Testis (tissue), 5 donors: ENCODE measurements around the gene HNF1B. TPM values are rescaled to one million over a fixed set of nuclear protein-coding genes. Genes with fewer than 3 reads are reported as not detected.
A peak's percentile ranks its signal among the peaks of the same experiment; 100 is the strongest.

Source experiments
- DNase-seq: peaks from one replicate; pipeline ENCODE4 v3.0.0-alpha.2; 2019
- H3K27ac ChIP-seq, 2 donors: fragments of 200-600 bp; sonication (generic); one replicate each; pipeline ENCODE4 v1.5.1; 2019
- H3K27me3 ChIP-seq: fragments of 200-600 bp; sonication (generic); one replicate; pipeline ENCODE4 v1.5.1; 2019
- H3K36me3 ChIP-seq: fragments of 200-600 bp; sonication (generic); one replicate; pipeline ENCODE4 v1.5.1; 2017; ENCODE audit warnings: low read depth; ENCODE audit errors: missing control alignments
- H3K4me1 ChIP-seq: fragments of 200-600 bp; sonication (generic); one replicate; pipeline ENCODE4 v1.5.1; 2019
- H3K4me3 ChIP-seq, 2 donors: fragments of 200-600 bp; sonication (generic); one replicate each; pipeline ENCODE4 v1.5.1; 2017 to 2019
- H3K9me3 ChIP-seq: fragments of 200-600 bp; sonication (generic); one replicate; pipeline ENCODE4 v1.5.1; 2017
- CTCF ChIP-seq, 3 experiments: fragments of 450-650 bp in 2 of 3; fragments of 200-600 bp in 1 of 3; sonication (generic) in 1 of 3; IDR thresholded peaks; one replicate each; pipeline ENCODE4 v1.5.1; 2016 to 2019; ENCODE audit warnings: antibody characterized with exemption in 3 of 3, mild to moderate bottlenecking in 2 of 3, moderate library complexity in 1 of 3
- POLR2A ChIP-seq: fragments of 450-650 bp; IDR thresholded peaks from one replicate; pipeline ENCODE4 v1.6.1; 2017; ENCODE audit warnings: antibody characterized with exemption, mild to moderate bottlenecking, moderate library complexity
- WGBS, 2 donors: methylation state at CpG; one replicate each; pipeline ENCODE4 v1.1.5; 2018; 5-methylcytosine and 5-hydroxymethylcytosine counted together
- intact Hi-C: fragments of 100-400 bp; cut with DNase I; formaldehyde crosslinking; loops from one replicate; pipeline ENCODE4 v1.15.1; 2023; ENCODE audit warnings: low total_unique reads
- long read RNA-seq, 2 donors: transcript quantifications; one replicate each; lab custom pipeline, GENCODE V29; 2026
- polyA plus RNA-seq: library from polyadenylated mRNA; stranded (reverse); fragments of 350-450 nt; fragmentation: Illumina TruSeq; extraction: RNeasy Lipid Tissue Mini Kit (QIAGEN cat#74804); gene quantifications from one replicate; pipeline ENCODE4 v1.2.3, GENCODE V29; 2014; ENCODE audit warnings: low read depth, low replicate concordance; ENCODE audit not compliant: insufficient read depth
- total RNA-seq, 2 donors: library from RNA; depleted of rRNA; stranded (reverse); fragments of >200 nt; gene quantifications; one replicate each; pipeline ENCODE4 v1.2.3, GENCODE V29; 2016

Gene HNF1B, protein sequence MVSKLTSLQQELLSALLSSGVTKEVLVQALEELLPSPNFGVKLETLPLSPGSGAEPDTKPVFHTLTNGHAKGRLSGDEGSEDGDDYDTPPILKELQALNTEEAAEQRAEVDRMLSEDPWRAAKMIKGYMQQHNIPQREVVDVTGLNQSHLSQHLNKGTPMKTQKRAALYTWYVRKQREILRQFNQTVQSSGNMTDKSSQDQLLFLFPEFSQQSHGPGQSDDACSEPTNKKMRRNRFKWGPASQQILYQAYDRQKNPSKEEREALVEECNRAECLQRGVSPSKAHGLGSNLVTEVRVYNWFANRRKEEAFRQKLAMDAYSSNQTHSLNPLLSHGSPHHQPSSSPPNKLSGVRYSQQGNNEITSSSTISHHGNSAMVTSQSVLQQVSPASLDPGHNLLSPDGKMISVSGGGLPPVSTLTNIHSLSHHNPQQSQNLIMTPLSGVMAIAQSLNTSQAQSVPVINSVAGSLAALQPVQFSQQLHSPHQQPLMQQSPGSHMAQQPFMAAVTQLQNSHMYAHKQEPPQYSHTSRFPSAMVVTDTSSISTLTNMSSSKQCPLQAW
- 1 to 10 TPM; 2.9 to 3.2 TPM for total RNA-seq
- 6.3 TPM for polyA plus RNA-seq
- long read RNA-seq, donor 1, partial matches to known transcripts, result 0 of 2 reads
- long read RNA-seq, donor 1, other reads (novel, unspliced or antisense), result 0 of 2 reads
- long read RNA-seq, donor 2, result 0 reads

DNA sequence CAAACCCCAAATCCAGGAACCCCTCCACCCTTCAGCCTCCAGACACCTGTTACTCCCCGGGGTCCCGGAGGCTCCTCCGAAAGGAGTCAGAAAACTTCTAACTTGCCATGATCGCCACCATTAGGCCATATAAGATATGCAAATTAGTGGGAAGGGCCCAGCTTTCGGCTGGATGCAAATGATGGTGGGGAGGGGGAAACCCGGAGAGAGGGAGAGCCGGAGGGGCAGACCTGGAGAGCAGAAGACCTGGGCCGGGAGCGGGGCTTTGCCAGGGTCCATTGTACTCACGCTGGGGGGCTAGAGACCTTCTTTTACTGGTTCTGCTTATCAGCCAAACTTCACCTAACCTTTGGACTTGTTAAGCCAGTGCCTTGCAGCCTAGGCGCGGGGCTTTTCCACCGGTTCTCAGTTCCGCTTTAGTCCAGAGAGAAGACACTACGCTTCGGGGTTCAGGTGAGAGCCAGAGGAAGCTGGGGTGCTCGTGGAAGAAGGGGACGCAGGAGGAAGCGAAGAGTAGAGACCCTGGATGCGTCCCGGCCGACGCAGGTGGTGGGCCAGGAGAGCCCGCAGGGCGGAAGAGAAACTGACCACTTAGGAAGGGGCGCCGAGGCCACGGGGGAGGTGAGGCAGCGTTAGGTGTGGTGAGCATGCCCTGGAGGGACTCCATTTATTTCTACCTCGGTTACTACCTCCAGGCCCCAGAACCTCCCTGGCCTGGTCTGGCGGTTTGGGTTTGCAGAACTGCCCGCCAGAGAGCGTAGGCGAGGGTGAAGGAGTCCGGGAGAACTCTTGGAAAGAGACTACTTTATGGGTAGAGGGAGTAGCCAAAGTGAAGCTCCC, at the start of gene HNF1B:
HNF1B (minus strand) TSS at position 99 of the 840 bp plus-strand sequence. CDS start 175 bp downstream, outside the sequence.
- H3K36me3 ChIP-seq, result no peaks in the 10 kb centered on the region
- intact Hi-C loops, result no loop called here
- WGBS, 2 donors, result 7% methylated on average over 18 to 35 of the region's 35 CpGs
- DNase-seq, result no peak
- no peaks in the 10 kb centered on the region for H3K9me3 ChIP-seq
- H3K4me1 ChIP-seq, result peaks cover 18% of the 10 kb centered on the region
- TF ChIP-seq POLR2A (no peak), CTCF (IDR thresholded peaks at IDR 0.05) (no peak)
- H3K4me3 ChIP-seq, result peak within 1 kb of the TSS; percentile 40
- no peak within 1 kb of the TSS for H3K27ac ChIP-seq
- peaks cover 5% of the 10 kb centered on the region for H3K27me3 ChIP-seq

DNA sequence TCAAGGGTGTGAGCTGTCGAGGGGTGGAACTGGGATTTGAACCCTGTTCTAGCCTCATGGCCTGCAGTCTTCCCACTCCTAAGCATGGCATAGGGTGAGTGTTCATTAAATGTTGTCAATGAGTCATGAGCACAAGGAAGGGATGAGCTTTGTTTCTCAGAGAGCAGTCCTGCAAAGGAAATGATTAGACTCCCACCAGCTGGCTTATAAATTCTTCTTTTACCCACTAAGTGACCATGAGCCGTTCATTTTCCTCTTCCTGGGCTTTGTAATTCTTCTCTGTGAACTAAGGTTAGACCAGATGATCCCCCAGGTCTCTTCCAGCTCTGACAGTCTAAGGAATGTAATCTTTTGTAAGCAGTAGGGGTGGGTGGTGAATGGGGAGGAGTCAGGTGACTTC, 47.9 kb upstream of the HNF1B start:
- H3K4me1 ChIP-seq, result no peaks in the 10 kb centered on the region
- no peaks in the 10 kb centered on the region for H3K36me3 ChIP-seq
- TF ChIP-seq CTCF (IDR thresholded peaks at IDR 0.05) (no peak), POLR2A (no peak)
- no peaks in the 10 kb centered on the region for H3K27me3 ChIP-seq
- DNase-seq, result no peak
- WGBS, 2 donors, result 73 to 75% methylated on average over 2 of the region's 2 CpGs
- H3K27ac ChIP-seq, result no peak overlapping the region
- no peak overlapping the region for H3K4me3 ChIP-seq
- H3K9me3 ChIP-seq, result no peaks in the 10 kb centered on the region
- intact Hi-C loops, result no loop called here

DNA sequence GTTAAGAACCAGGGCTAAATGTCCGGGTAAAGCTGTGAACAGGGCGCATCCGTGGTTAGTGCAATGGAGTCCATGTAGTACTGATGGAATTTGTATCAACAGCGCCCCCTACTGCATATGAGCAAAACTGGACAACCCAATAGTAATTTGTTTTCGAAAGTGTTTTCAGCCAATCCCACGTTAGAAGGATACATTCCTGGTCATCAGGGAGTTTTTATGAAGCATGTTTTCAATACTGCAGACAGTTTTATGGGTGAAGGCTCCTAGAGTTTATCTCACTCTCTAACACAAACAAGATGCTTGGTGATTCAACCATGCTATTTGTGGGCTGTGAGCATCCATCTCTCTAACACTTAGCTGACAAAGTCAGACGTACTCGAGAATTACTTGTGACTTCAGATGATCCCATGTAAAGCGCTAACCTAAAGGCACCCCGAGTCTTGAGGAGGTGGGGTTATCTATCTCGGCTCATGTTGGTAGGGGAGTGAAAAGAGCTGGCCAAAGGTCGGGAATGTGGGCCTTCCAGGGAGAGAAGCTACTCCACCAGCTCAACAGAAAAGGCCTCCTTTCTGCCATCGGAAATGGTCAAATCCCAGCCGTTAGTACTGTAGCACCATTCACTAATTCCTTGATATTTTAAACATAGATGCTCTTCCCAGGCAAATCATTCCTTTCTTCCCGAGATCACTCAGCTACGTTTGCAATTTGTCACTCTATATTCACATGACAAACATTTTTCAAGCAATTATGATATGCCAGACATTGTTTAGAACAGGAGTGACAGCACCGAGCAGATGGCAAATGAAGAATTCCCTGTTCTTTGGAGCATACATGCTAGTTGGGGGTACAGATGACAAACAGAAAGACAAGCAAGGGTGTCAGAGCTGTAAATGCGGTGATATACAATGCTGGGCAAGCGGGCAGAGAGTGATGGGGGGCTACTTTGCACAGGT, 46.9 kb upstream of the HNF1B start:
- intact Hi-C loops, result no loop called here

More for the DNA sequence above, 46.9 kb upstream of the HNF1B start:
- 47 to 52% methylated on average over 19 of the region's 19 CpGs for WGBS, 2 donors
- H3K9me3 ChIP-seq, result no peaks in the 10 kb centered on the region
- no peaks in the 10 kb centered on the region for H3K27me3 ChIP-seq
- H3K36me3 ChIP-seq, result no peaks in the 10 kb centered on the region
- H3K4me3 ChIP-seq, result no peak overlapping the region
- no peak overlapping the region for H3K27ac ChIP-seq
- H3K4me1 ChIP-seq, result no peaks in the 10 kb centered on the region
- peak; percentile 52 for DNase-seq
- TF ChIP-seq POLR2A, result no peak
- peak; percentile 6 to 68 (median 56) for TF ChIP-seq CTCF (IDR thresholded peaks at IDR 0.05)
